Measurements from ENCODE around the gene GDF2.

Gene GDF2

GRCh38 chr10:47321521-47322195 lies 596 bp upstream of the GDF2 start:
- no peaks in the 10 kb centered on the region for H3K36me3 ChIP-seq (ENCODE audit: control insufficient read depth, insufficient read depth, low read length)
- H3K9me3 ChIP-seq (ENCODE audit: control insufficient read depth, low read length) = no peaks in the 10 kb centered on the region
- 90 to 92% methylated on average over 8 of the region's 8 CpGs for WGBS, 2 experiments
- no peaks in the 10 kb centered on the region for H3K27me3 ChIP-seq (ENCODE audit: control insufficient read depth, insufficient read depth, low read length, poor library complexity, severe bottlenecking)
- H3K4me3 ChIP-seq (ENCODE audit: insufficient read depth, low read depth, low read length) = no peak overlapping the region
- H3K27ac ChIP-seq (ENCODE audit: insufficient read depth, low read depth, low read length, poor library complexity, severe bottlenecking) = no peak overlapping the region
- no peaks in the 10 kb centered on the region for H3K4me1 ChIP-seq (ENCODE audit: control insufficient read depth, insufficient read depth, low read length)

- no peaks in the 10 kb centered on the region for H3K4me1 ChIP-seq (ENCODE audit: control insufficient read depth, insufficient read depth, low read length)
- H3K4me3 ChIP-seq (ENCODE audit: insufficient read depth, low read depth, low read length) = no peak overlapping the region
- 90% methylated on average over 1 of the region's 1 CpG for WGBS, 2 experiments
- no peak overlapping the region for H3K27ac ChIP-seq (ENCODE audit: insufficient read depth, low read depth, low read length, poor library complexity, severe bottlenecking)
- H3K9me3 ChIP-seq (ENCODE audit: control insufficient read depth, low read length) = no peaks in the 10 kb centered on the region
- H3K36me3 ChIP-seq (ENCODE audit: control insufficient read depth, insufficient read depth, low read length) = no peaks in the 10 kb centered on the region
- no peaks in the 10 kb centered on the region for H3K27me3 ChIP-seq (ENCODE audit: control insufficient read depth, insufficient read depth, low read length, poor library complexity, severe bottlenecking)
These were observed 833 bp downstream of the GDF2 start for GRCh38 chr10:47323087-47323486.

DNA sequence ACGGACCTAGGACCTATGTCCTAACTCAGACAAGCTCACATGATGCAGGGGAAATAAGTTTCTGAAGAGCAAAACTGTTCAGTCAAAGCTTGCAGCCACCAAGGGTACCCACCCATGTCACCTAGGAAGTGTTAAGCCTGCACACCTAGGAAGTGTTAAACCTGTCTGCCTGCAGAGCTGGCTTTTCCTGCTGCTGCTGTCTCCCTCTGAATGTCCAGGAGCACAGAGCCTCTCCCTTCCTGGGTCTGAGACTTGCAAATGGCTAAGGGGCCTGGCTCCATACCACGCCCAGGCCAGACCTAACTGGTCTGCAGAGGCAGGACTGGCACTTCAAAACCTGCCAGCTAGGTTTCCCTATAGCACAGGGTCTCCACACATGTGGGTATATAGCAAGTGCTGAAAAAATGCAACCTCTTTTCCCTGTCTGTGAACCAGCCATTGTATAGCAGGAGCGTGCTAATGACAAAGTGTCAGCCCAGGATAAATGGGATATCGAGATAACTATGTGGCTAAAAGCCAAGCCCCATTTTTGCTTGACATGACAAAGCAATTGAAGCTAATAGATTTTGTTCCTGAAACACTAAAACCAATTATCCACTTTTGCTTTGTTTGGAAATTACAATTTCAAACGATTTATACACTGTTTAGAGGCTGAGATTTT lies 1.5 kb downstream of the GDF2 start:
- 91 to 93% methylated on average over 4 to 5 of the region's 5 CpGs for WGBS, 2 experiments
- H3K27me3 ChIP-seq (ENCODE audit: control insufficient read depth, insufficient read depth, low read length, poor library complexity, severe bottlenecking) = no peaks in the 10 kb centered on the region
- H3K36me3 ChIP-seq (ENCODE audit: control insufficient read depth, insufficient read depth, low read length) = no peaks in the 10 kb centered on the region
- no peak overlapping the region for H3K27ac ChIP-seq (ENCODE audit: insufficient read depth, low read depth, low read length, poor library complexity, severe bottlenecking)
- H3K9me3 ChIP-seq (ENCODE audit: control insufficient read depth, low read length) = no peaks in the 10 kb centered on the region
- no peak overlapping the region for H3K4me3 ChIP-seq (ENCODE audit: insufficient read depth, low read depth, low read length)
- H3K4me1 ChIP-seq (ENCODE audit: control insufficient read depth, insufficient read depth, low read length) = no peaks in the 10 kb centered on the region

DNA sequence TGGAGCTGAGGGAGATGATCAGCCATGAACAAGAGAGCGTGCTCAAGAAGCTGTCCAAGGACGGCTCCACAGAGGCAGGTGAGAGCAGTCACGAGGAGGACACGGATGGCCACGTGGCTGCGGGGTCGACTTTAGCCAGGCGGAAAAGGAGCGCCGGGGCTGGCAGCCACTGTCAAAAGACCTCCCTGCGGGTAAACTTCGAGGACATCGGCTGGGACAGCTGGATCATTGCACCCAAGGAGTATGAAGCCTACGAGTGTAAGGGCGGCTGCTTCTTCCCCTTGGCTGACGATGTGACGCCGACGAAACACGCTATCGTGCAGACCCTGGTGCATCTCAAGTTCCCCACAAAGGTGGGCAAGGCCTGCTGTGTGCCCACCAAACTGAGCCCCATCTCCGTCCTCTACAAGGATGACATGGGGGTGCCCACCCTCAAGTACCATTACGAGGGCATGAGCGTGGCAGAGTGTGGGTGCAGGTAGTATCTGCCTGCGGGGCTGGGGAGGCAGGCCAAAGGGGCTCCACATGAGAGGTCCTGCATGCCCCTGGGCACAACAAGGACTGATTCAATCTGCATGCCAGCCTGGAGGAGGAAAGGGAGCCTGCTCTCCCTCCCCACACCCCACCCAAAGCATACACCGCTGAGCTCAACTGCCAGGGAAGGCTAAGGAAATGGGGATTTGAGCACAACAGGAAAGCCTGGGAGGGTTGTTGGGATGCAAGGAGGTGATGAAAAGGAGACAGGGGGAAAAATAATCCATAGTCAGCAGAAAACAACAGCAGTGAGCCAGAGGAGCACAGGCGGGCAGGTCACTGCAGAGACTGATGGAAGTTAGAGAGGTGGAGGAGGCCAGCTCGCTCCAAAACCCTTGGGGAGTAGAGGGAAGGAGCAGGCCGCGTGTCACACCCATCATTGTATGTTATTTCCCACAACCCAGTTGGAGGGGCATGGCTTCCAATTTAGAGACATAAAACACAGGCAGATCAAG lies 3.3 kb downstream of the GDF2 start:
- Histone ChIP-seq H3K27me3 (ENCODE audit: control insufficient read depth, insufficient read depth, low read length, poor library complexity, severe bottlenecking) (no peaks in the 10 kb centered on the region), H3K4me1 (ENCODE audit: control insufficient read depth, insufficient read depth, low read length) (no peaks in the 10 kb centered on the region), H3K9me3 (ENCODE audit: control insufficient read depth, low read length) (no peaks in the 10 kb centered on the region), H3K36me3 (ENCODE audit: control insufficient read depth, insufficient read depth, low read length) (no peaks in the 10 kb centered on the region), H3K27ac (ENCODE audit: insufficient read depth, low read depth, low read length, poor library complexity, severe bottlenecking) (no peak overlapping the region), H3K4me3 (ENCODE audit: insufficient read depth, low read depth, low read length) (no peak overlapping the region)
- WGBS, 2 experiments = 94 to 95% methylated on average over 29 to 30 of the region's 30 CpGs

DNA sequence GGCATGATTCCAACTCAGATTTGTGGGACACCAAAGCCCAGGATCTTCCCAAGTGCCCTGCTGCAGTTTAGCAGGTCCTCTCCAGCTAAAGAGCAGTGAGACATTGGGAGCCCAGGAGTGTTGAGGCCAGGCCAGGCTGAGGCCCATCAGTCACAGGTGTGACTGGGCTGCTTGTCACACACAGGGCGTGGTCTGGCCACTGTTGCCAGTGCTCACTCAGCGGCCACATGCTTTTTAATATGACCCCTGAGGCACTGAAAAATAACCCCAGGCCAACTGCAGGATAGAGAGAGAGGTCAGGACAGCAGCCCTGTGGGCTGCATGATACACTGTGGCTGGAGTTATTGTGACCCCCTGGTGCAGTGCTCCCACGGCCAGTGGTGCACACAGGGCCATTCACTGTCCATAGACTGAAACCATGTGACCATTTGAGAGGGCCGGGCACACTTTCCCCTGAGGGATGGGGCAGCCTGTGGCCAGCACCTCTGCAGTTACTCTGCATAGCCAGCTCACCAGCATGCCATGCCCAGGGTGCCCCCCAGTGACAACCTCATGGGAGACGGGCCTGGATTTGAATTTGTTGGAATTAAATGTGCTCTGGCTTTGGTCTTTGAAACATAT lies 4.2 kb downstream of the GDF2 start:
- H3K4me3 ChIP-seq (ENCODE audit: insufficient read depth, low read depth, low read length) = no peak overlapping the region
- H3K9me3 ChIP-seq (ENCODE audit: control insufficient read depth, low read length) = no peaks in the 10 kb centered on the region
- H3K4me1 ChIP-seq (ENCODE audit: control insufficient read depth, insufficient read depth, low read length) = no peaks in the 10 kb centered on the region
- 89 to 92% methylated on average over 5 of the region's 5 CpGs for WGBS, 2 experiments
- H3K27ac ChIP-seq (ENCODE audit: insufficient read depth, low read depth, low read length, poor library complexity, severe bottlenecking) = no peak overlapping the region
- no peaks in the 10 kb centered on the region for H3K27me3 ChIP-seq (ENCODE audit: control insufficient read depth, insufficient read depth, low read length, poor library complexity, severe bottlenecking)
- no peaks in the 10 kb centered on the region for H3K36me3 ChIP-seq (ENCODE audit: control insufficient read depth, insufficient read depth, low read length)

GRCh38 chr10:47326927-47327330 lies 4.7 kb downstream of the GDF2 start:
- no peaks in the 10 kb centered on the region for H3K4me1 ChIP-seq (ENCODE audit: control insufficient read depth, insufficient read depth, low read length)
- H3K9me3 ChIP-seq (ENCODE audit: control insufficient read depth, low read length) = no peaks in the 10 kb centered on the region
- WGBS, 2 experiments = 95% methylated on average over 10 to 11 of the region's 11 CpGs
- H3K36me3 ChIP-seq (ENCODE audit: control insufficient read depth, insufficient read depth, low read length) = no peaks in the 10 kb centered on the region
- no peaks in the 10 kb centered on the region for H3K27me3 ChIP-seq (ENCODE audit: control insufficient read depth, insufficient read depth, low read length, poor library complexity, severe bottlenecking)
- no peak overlapping the region for H3K27ac ChIP-seq (ENCODE audit: insufficient read depth, low read depth, low read length, poor library complexity, severe bottlenecking)
- H3K4me3 ChIP-seq (ENCODE audit: insufficient read depth, low read depth, low read length) = no peak overlapping the region

DNA sequence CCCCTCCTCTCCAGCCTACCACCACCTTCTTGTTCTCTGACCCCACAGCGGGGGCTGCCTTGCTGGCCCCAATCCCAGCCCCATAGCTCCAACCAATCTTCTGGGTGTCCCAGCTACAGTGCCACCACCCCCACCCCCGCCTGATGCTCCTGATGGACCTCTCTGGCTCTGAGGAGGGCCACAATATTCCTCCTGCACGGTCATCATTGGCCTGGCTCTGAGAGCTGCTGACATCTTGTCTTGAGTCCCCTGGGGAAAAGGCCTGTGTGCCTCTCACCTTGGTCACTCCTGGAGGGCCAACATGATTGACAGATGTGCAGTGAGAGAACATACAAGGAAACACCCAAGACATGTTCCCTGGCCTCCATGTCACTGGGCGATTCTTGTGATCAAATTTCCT lies 7.6 kb downstream of the GDF2 start:
- no peaks in the 10 kb centered on the region for H3K36me3 ChIP-seq (ENCODE audit: control insufficient read depth, insufficient read depth, low read length)
- WGBS, 2 experiments = 88 to 93% methylated on average over 4 of the region's 4 CpGs
- no peak overlapping the region for H3K27ac ChIP-seq (ENCODE audit: insufficient read depth, low read depth, low read length, poor library complexity, severe bottlenecking)
- H3K4me1 ChIP-seq (ENCODE audit: control insufficient read depth, insufficient read depth, low read length) = no peaks in the 10 kb centered on the region
- no peaks in the 10 kb centered on the region for H3K27me3 ChIP-seq (ENCODE audit: control insufficient read depth, insufficient read depth, low read length, poor library complexity, severe bottlenecking)
- no peak overlapping the region for H3K4me3 ChIP-seq (ENCODE audit: insufficient read depth, low read depth, low read length)
- no peaks in the 10 kb centered on the region for H3K9me3 ChIP-seq (ENCODE audit: control insufficient read depth, low read length)

DNA sequence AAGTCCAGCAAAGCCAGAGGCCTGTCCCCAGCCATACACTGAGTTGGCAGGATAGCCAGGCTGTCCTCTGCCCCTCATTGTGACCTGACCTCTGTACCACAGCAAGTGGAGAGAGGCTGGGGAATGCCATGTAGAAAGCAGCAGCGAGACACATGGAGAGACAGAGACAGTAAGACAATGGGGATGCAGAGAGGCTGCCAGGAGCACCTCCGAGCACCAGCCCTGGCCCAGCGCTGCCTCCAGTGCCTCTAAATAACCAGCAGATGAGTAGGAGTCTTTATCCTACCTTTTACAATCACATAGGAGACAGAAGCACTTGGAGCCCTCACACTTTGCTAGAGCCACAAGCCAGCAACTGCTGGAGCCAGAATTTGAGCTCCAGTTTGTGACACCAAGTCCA lies 8.1 kb downstream of the GDF2 start:
- 93 to 95% methylated on average over 3 of the region's 3 CpGs for WGBS, 2 experiments
- H3K27me3 ChIP-seq (ENCODE audit: control insufficient read depth, insufficient read depth, low read length, poor library complexity, severe bottlenecking) = no peaks in the 10 kb centered on the region
- H3K27ac ChIP-seq (ENCODE audit: insufficient read depth, low read depth, low read length, poor library complexity, severe bottlenecking) = no peak overlapping the region
- no peaks in the 10 kb centered on the region for H3K4me1 ChIP-seq (ENCODE audit: control insufficient read depth, insufficient read depth, low read length)
- H3K9me3 ChIP-seq (ENCODE audit: control insufficient read depth, low read length) = no peaks in the 10 kb centered on the region
- H3K4me3 ChIP-seq (ENCODE audit: insufficient read depth, low read depth, low read length) = no peak overlapping the region
- no peaks in the 10 kb centered on the region for H3K36me3 ChIP-seq (ENCODE audit: control insufficient read depth, insufficient read depth, low read length)

- H3K9me3 ChIP-seq (ENCODE audit: control insufficient read depth, low read length) = no peaks in the 10 kb centered on the region
- 87 to 89% methylated on average over 3 of the region's 3 CpGs for WGBS, 2 experiments
- no peaks in the 10 kb centered on the region for H3K36me3 ChIP-seq (ENCODE audit: control insufficient read depth, insufficient read depth, low read length)
- H3K27me3 ChIP-seq (ENCODE audit: control insufficient read depth, insufficient read depth, low read length, poor library complexity, severe bottlenecking) = no peaks in the 10 kb centered on the region
- no peak overlapping the region for H3K4me3 ChIP-seq (ENCODE audit: insufficient read depth, low read depth, low read length)
- H3K4me1 ChIP-seq (ENCODE audit: control insufficient read depth, insufficient read depth, low read length) = no peaks in the 10 kb centered on the region
- H3K27ac ChIP-seq (ENCODE audit: insufficient read depth, low read depth, low read length, poor library complexity, severe bottlenecking) = no peak overlapping the region
These were observed 8.6 kb downstream of the GDF2 start for GRCh38 chr10:47330804-47331203.

DNA sequence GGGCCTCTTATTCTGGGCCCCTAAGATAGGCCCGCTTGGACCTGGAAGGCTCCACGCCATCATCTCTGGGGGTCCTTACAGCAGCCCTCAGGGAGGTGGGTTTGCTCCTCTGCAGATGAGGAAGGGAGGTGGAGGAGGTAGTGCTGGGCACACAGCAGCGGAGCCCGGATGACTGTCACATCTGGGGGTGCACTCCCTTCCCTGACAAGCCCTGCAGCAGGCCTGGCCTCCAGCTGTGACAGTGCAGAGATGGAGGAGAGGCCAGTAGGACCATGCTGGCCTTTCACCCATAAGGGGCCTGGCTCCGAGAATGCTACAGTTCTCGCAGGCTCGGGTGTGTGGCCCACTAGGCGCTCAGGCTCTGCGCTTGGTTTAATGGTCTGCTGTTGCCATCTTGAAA lies 9.2 kb downstream of the GDF2 start:
- WGBS, 2 experiments = 95 to 97% methylated on average over 9 of the region's 9 CpGs
- H3K9me3 ChIP-seq (ENCODE audit: control insufficient read depth, low read length) = no peaks in the 10 kb centered on the region
- no peak overlapping the region for H3K4me3 ChIP-seq (ENCODE audit: insufficient read depth, low read depth, low read length)
- no peaks in the 10 kb centered on the region for H3K36me3 ChIP-seq (ENCODE audit: control insufficient read depth, insufficient read depth, low read length)
- H3K27ac ChIP-seq (ENCODE audit: insufficient read depth, low read depth, low read length, poor library complexity, severe bottlenecking) = no peak overlapping the region
- H3K27me3 ChIP-seq (ENCODE audit: control insufficient read depth, insufficient read depth, low read length, poor library complexity, severe bottlenecking) = no peaks in the 10 kb centered on the region
- no peaks in the 10 kb centered on the region for H3K4me1 ChIP-seq (ENCODE audit: control insufficient read depth, insufficient read depth, low read length)

Data from ectodermal cell (in vitro differentiated cells).